Lower lobe of right lung (tissue), 2 donors: ENCODE measurements around the gene NHS. TPM values are rescaled to one million over a fixed set of nuclear protein-coding genes. Genes with fewer than 3 reads are reported as not detected.
"Not testable (repeated sequence)": the region's sequence is repeated elsewhere in the genome, so short reads cannot be mapped to it uniquely, and the experiment has no call there.

ENCODE experiments used
- ATAC-seq, 2 donors: fragments of 200-7000 bp; cut with Tn5 transposase; one replicate each; pipeline ENCODE4 v1.9.1; 2020 to 2022; ENCODE audit warnings: mild to moderate bottlenecking in 2 of 2, moderate library complexity in 2 of 2
- DNase-seq: peaks from one replicate; pipeline ENCODE4 v3.0.0-alpha.2; 2020
- H3K27ac ChIP-seq: fragments of 200-600 bp; one replicate; pipeline ENCODE4 v1.8.0; 2022
- H3K27me3 ChIP-seq: fragments of 200-600 bp; one replicate; pipeline ENCODE4 v1.8.0; 2022; ENCODE audit warnings: low read depth
- H3K36me3 ChIP-seq: fragments of 200-600 bp; one replicate; pipeline ENCODE4 v1.8.0; 2022; ENCODE audit warnings: mild to moderate bottlenecking
- H3K4me1 ChIP-seq: fragments of 200-600 bp; one replicate; pipeline ENCODE4 v1.8.0; 2022
- H3K4me3 ChIP-seq: fragments of 200-600 bp; one replicate; pipeline ENCODE4 v1.8.0; 2022; ENCODE audit warnings: mild to moderate bottlenecking
- H3K9me3 ChIP-seq: fragments of 200-600 bp; one replicate; pipeline ENCODE4 v1.8.0; 2022
- CTCF ChIP-seq: fragments of 200-600 bp; IDR thresholded peaks from one replicate; pipeline ENCODE4 v1.8.0; 2022; ENCODE audit warnings: antibody characterized with exemption, mild to moderate bottlenecking
- intact Hi-C: fragments of 100-400 bp; cut with DNase I; formaldehyde crosslinking; loops from one replicate; pipeline ENCODE4 v1.11.0; 2022
- total RNA-seq: library from RNA; stranded (reverse); fragmentation: NEBNext Ultra II Directional; extraction: Animal tissue kit (Norgen Biotek cat#: 25700); gene quantifications from one replicate; pipeline ENCODE4 v1.2.1, GENCODE V29; 2021
- donor health status: DM: no; HTN: yes; CAD: no; lungs with severe emphysema.

NHS gene
- total RNA-seq, 1 donor from 2014 or later: 2.7 TPM

DNA sequence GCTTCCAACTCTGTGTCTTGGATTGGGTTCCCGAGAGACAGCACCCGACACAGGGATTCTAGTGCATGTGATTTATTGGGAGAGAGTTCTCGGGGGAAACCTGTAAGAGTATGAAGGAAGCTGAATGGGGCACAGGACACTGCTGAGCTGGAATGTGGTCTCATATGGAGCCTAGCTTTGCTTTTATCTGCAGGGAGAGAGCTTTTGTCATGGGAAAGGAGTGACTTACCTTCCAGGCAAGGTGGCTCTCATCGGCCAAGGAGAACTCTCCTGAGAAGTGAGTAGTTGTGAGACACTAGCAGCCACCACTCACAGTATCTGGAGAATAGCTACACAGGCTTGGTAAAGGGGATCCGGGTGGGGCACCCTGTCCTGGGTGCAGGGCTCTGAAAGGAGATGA, 124.5 kb downstream of the NHS start:
- no peak overlapping the region for H3K27ac ChIP-seq
- no peak overlapping the region for H3K4me3 ChIP-seq
- H3K4me1 ChIP-seq: no peaks in the 10 kb centered on the region
- no peak for DNase-seq
- no peak for TF ChIP-seq CTCF
- no peaks in the 10 kb centered on the region for H3K27me3 ChIP-seq
- intact Hi-C loops: no loop called here
- no peaks in the 10 kb centered on the region for H3K9me3 ChIP-seq
- H3K36me3 ChIP-seq: no peaks in the 10 kb centered on the region
- ATAC-seq: no peak

- ATAC-seq: no peak
- no peaks in the 10 kb centered on the region for H3K4me1 ChIP-seq
- DNase-seq: no peak
These were observed 125.2 kb downstream of the NHS start for GRCh38 chrX:17500145-17500579.

GRCh38 chrX:17501746-17502145, 126.7 kb downstream of the NHS start:
- H3K27ac ChIP-seq: no peak overlapping the region
- no peaks in the 10 kb centered on the region for H3K27me3 ChIP-seq
- no peak for DNase-seq
- TF ChIP-seq CTCF: no peak
- no peak for ATAC-seq
- H3K36me3 ChIP-seq: no peaks in the 10 kb centered on the region
- H3K4me3 ChIP-seq: no peak overlapping the region
- H3K9me3 ChIP-seq: no peaks in the 10 kb centered on the region
- H3K4me1 ChIP-seq: no peaks in the 10 kb centered on the region
- intact Hi-C loops: no loop called here

More at GRCh38 chrX:17500145-17500579, 125.2 kb downstream of the NHS start:
- TF ChIP-seq CTCF: no peak
- H3K27me3 ChIP-seq: no peaks in the 10 kb centered on the region
- H3K4me3 ChIP-seq: no peak overlapping the region
- H3K36me3 ChIP-seq: no peaks in the 10 kb centered on the region
- intact Hi-C loops: no loop called here
- no peaks in the 10 kb centered on the region for H3K9me3 ChIP-seq
- no peak overlapping the region for H3K27ac ChIP-seq

DNA sequence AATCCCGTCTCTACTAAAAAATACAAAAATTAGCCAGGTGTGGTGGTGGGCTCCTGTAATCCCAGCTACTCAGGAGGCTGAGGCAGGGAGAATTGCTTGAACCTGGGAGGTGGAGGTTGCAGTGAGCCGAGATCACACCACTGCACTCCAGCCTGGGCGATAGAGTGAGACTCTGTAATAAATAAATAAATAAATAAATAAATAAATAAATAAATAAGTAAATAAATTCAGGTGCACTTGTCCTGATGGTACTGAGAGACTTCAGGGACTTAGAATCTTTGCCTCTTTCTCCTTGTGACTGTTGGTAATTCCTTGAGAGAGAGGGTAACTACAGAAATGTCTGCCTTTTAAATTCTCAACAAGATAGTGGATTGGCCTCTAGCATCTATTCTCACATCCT, 131.4 kb downstream of the NHS start:
- intact Hi-C loops, H3K9me3 ChIP-seq, ATAC-seq, H3K4me1 ChIP-seq, H3K27ac ChIP-seq, H3K27me3 ChIP-seq, H3K36me3 ChIP-seq, H3K4me3 ChIP-seq, DNase-seq: not testable (repeated sequence)

GRCh38 chrX:17511556-17511955, 136.6 kb downstream of the NHS start:
- no peaks in the 10 kb centered on the region for H3K9me3 ChIP-seq
- DNase-seq (no peak), ATAC-seq (no peak)
- TF ChIP-seq CTCF: no peak
- no peaks in the 10 kb centered on the region for H3K4me1 ChIP-seq
- intact Hi-C loops: no loop called here
- no peak overlapping the region for H3K27ac ChIP-seq
- H3K4me3 ChIP-seq: no peak overlapping the region
- no peaks in the 10 kb centered on the region for H3K27me3 ChIP-seq
- no peaks in the 10 kb centered on the region for H3K36me3 ChIP-seq

DNA sequence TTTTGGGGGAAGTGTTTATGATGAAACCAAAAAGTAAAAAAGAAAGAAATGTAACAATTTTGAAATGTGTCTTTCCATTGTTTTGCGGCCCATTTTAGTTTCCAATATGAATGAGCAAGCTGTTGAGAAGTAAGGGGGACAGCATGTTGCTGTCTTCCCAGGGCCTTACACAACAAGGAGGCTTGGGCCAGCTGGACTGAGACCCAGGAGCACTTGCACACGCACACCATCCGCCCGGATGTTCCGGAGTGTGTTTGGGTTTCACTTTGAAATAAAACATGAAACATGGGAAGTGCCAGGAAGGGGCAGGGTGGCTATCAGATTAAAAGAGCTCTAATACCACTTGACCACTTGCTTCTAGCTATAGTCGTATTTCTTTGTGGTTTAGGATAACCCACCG, 144.4 kb downstream of the NHS start:
- Histone ChIP-seq H3K4me3 (no peak overlapping the region), H3K9me3 (no peaks in the 10 kb centered on the region), H3K27ac (no peak overlapping the region), H3K36me3 (no peaks in the 10 kb centered on the region), H3K4me1 (peaks cover 5% of the 10 kb centered on the region), H3K27me3 (no peaks in the 10 kb centered on the region)
- DNase-seq: no peak
- peak; percentile 41 to 46 for ATAC-seq
- no peak for TF ChIP-seq CTCF
- intact Hi-C loops: no loop called here
